Measurements from ENCODE around the gene TLK1. TPM values are rescaled to one million over a fixed set of nuclear protein-coding genes. Genes with fewer than 3 reads are reported as not detected.
A peak's percentile ranks its signal among the peaks of the same experiment; 100 is the strongest.

TLK1 gene
- total and polyA plus RNA-seq, 9 of the 15 experiments (the other 6 are each of a cell fraction or from before 2014, with no cell fraction given), result 20.2 to 101 (median 40.5) TPM

DNA sequence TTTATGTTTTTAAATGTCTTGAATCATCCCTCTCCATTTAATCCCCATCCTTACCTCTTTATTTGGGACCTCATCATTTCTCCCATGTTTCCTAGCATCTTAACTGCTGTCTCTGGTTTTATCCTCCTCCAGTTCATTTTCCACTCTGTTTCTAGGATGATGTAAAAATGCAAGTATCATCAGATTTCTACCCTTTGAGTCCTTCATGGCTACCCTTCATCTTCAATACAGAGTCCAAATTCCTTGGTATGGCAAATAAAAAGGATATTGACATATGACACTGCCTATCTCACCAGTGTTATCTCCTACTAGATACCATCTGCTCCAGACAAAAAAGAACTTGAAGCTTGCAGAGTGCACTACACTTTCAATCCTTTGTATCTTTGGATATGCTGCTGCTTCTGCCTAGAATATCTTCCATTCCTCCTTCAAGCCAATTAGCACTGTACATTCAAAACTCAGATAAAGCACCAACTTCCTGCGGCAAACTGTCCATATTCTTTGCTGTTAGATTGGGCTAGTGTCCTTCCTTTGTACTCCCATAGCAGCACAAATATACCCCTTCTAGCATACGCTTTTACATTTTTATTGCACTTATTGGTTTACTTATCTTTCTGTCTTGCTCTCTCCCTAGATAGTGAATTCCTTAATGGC, 24.6 kb upstream of the TLK1 start:
- Histone ChIP-seq H3K9me3 (replicated peaks; ENCODE audit: control insufficient read depth, insufficient read depth, low read depth, low read length) (no peaks in the 10 kb centered on the region), H4K20me1 (replicated peaks; ENCODE audit: control insufficient read depth, insufficient read depth, low read length) (no peaks in the 10 kb centered on the region), H3K27ac (ENCODE audit: extremely low read depth, low read depth, low read length) (no peak overlapping the region), H3K27me3 (ENCODE audit: control insufficient read depth in 2 of 2, insufficient read depth in 2 of 2, low read length in 2 of 2) (no peaks in the 10 kb centered on the region), H3K9me1 (ENCODE audit: control insufficient read depth, insufficient read depth, low read length) (no peaks in the 10 kb centered on the region), H3K79me2 (ENCODE audit: control insufficient read depth, insufficient read depth, low read length) (no peaks in the 10 kb centered on the region), H3K4me2 (ENCODE audit: insufficient read depth, low read length) (no peak overlapping the region), H2AFZ (ENCODE audit: low read depth, low read length) (peak overlapping the region; percentile 37), H3K4me3 (no peak overlapping the region), H3K4me1 (replicated peaks in 1 of 2; ENCODE audit: control insufficient read depth in 2 of 2, insufficient read depth in 2 of 2, low read length in 2 of 2) (peaks cover 9 to 13% of the 10 kb centered on the region in 2 experiments; a peak in 3 of 5 replicates), H3K9ac (ENCODE audit: insufficient read depth in 1 of 2, low read depth in 2 of 2, low read length in 2 of 2) (no peak overlapping the region), H3K36me3 (ENCODE audit: control insufficient read depth, insufficient read depth, low read length) (no peaks in the 10 kb centered on the region)
- BruUV-seq (replicated peaks), result no TSS peak
- 19% methylated on average over 2 of the region's 2 CpGs for WGBS (ENCODE audit: insufficient coverage, low coverage, missing lambda C conversion rate)
- ChIA-PET POLR2A (interaction anchor here (1.0 kb wide), 1 partner anchor 9 kb away, joined by 6 read pairs; no protein-coding TSS in a partner anchor), CTCF (ENCODE audit: low intra/inter-chr PET ratio) (no interaction called here)
- intact Hi-C loops (cut with micrococcal nuclease) (no loop called here), in situ Hi-C loops (cut with MboI) (no loop called here)
- DNase-seq (ENCODE audit: extremely low read depth in 1 of 4, low spot score in 3 of 4), result no peak
- no peak for FAIRE-seq
- 0 out of 2 replicates have a peak, but pooled peaks have one; percentile 9 for TF ChIP-seq MYBL2 (IDR thresholded peaks at IDR 0.05; ENCODE audit: low read depth)
- no peak for TF ChIP-seq MYBL2 (CRISPR knock-in tag; IDR thresholded peaks at IDR 0.05; ENCODE audit: borderline replicate concordance)
- TF ChIP-seq JUN (IDR thresholded peaks at IDR 0.05; ENCODE audit: borderline replicate concordance, low read depth, low read length), result no peak
- TF ChIP-seq JUN (CRISPR knock-in tag; IDR thresholded peaks at IDR 0.05; ENCODE audit: borderline replicate concordance), result no peak
- peak; percentile 52; the same call in 1 of the 2 replicates for TF ChIP-seq ZNF316 (IDR thresholded peaks at IDR 0.05)
- TF ChIP-seq ZBTB17 (CRISPR knock-in tag; IDR thresholded peaks at IDR 0.05), result peak; percentile 44; the same call in 1 of the 2 replicates
- peak; percentile 26; the same call in 1 of the 2 replicates for TF ChIP-seq C11orf30 (IDR thresholded peaks at IDR 0.05; ENCODE audit: low read depth)
- TF ChIP-seq ZNF780A (CRISPR knock-in tag; IDR thresholded peaks at IDR 0.05), result no peak
- no peak for ATAC-seq

All from K562 (cell line).